GM21576 (cell line): ENCODE measurements around the gene LOXL4.

ENCODE experiments used
- ATAC-seq: cut with Tn5 transposase; IDR thresholded peaks from one replicate; pipeline ENCODE4 v1.9.1; 2021; ENCODE audit warnings: mild to moderate bottlenecking, moderate library complexity; ENCODE audit not compliant: unreplicated experiment

The LOXL4 gene

DNA sequence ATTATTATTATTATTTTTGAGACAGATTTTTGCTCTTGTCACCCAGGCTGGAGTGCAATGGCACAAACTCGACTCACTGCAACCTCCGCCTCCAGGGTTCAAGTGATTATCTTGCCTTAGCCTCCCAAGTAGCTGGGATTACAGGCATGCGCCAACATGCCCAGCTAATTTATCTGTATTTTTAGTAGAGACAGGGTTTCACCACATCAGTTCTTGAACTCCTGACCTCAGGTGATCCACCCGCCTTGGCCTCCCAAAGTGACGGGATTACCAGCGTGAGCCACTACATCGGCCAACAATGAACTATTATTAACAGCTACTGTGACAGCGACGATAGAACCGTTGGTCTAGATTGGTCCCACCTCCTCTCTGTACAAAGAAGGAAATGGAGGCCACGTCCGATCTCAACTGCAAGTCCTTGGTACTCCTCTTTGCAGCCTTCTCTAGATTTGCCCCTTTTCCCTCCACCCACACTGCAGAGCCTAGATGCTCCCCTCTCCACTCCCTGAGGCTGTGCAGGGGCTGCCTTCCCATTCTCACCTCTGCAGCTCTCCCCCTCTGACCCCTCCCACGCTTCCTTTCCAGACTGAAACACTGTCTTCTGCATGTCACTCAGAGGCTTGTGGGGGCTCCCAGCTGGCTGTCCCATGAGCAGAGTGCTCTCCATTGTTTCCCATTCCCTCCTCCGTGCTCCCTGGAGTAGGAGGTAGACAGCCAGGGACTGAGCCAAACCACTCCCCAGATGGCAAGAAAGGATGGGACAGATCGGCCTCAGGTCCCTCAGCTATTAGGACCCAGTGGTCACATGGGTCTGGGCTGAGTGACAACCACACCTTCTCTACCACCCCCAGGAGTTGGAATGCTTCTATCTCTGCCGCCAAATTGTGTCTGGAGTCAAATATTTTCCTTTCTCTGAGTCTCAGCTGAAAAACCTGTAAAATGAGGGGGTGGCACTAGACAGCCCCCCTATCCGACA is 2.3 kb downstream of the LOXL4 start:
- no peak for ATAC-seq

DNA sequence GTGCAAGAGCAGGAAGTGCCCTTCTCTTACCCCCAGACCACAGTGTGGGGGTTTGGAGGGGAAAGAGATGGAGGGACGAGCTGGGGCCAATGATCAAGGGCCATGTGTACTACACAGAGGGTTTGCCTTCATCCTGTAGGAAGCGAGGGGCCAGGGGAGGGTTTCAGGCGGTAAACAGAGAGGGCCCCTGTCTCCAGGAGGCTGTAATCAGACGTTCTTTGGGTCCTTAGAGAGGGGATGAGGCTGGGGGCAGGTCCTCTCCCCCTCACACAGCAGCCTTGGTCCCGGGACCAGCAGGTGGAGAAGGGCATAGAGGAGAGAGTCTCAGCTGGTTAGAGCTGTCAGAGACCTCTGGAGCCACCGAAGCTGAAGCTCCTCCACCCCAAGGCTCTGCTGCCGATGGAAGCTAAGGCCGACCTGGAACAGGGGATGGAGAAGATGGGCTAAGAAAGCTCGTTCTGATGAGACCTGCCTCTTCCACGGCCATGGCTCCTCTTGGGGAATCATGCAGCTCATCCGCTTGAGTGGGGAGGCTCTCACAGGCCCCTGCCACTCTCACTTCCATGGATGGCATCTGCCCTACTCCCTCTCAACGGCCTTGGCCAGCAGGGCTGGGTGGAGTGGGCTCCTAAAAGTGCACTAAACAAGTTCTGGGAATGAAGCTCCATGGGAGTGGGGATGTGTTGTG is 3.5 kb downstream of the LOXL4 start:
- no peak for ATAC-seq

DNA sequence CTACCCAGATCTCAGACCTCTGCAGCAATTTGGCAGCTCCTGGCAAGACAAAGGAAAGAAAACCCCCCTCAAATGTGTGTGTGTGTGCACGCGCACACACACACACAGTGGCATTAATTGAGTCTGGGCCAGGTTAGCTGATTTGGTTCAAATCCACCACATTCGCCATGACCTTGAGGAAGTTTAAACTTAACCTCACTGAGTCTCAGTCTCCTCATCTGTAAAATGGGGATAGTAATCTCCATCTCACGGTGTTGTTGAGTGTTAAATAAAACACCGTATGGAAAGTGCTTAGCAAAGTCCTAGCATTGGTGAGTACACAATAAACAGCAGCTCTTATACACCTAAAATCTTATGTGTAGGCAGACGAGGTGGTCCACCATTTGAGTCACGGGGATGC is 4.9 kb downstream of the LOXL4 start:
- no peak for ATAC-seq

DNA sequence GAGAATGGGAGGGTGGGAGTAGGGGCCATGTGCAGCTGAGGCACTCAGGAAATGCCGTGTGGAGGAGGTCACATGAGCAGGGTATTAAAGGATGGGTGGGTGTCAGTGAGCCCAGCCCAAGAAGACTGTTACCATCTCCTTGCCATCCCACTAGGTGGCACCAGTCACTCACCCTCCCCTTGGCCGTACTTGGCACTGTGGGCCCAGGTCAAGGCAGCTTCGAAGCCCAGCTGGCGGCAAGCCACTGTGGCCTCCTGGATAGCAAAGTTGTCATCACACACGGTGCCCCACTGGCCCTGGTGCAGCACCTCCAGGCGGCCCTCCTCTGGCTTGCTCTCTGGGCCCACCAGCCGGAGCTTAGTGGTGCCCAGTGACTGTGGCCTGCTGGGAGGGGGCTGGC is 5.4 kb downstream of the LOXL4 start:
- ATAC-seq, result no peak

DNA sequence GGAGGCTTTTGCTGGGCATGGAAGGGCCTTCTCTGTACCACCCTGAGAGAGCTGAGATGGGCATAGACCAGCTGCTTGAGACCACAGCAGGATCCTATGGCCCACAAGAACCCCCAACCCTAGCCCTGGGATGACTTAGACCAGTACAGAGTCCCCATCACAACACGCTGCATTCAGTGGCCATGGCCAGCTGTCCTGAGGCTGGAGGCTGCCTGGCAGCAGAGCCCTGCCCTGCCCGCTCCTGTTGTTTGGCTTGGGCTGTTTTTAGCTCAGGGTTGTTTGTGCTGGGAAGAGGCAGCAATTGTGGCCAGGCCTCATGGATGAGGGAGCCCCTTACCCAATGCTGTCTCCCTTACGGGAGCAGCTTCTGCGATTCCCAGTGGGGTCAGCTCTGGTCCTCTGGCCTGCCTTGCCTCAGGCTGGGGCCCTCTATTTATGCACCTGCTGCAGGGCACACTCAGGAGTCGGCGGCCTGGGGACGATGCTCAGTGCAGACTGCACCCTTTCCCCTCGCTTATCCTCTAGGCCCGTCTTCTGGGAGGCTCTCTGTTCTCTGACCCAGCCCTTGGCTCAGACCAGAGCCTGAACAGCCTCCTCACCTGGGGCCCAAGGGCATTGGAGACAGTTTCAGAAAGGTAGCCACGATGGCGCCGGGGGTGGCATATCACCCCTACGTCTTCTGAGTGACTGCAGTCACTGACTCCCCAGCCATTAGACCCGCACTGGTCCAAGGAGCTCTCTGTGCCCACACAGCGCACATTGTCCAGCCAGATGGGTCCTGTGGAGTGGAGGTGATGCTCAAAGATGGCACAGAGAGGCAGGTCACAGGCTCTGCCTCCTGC is 6.3 kb downstream of the LOXL4 start:
- no peak for ATAC-seq

DNA sequence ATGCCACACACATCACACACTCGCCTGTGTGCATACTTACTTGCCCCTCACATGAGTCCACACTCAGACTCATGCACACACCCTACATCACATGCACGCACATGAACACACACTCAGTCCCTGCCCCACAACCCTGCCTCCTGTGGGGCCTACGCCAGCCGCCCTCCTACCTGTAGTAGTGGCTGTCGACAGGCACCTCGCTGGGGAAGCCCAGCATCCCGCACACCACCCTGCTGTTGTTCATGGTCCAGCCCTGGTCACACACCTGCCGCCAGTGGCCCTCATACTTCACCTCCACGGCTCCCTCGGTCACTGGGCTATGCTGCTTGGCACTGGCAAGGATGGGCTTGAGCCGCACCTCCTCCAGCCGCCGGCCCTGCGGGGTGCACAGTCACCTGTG is 7.2 kb downstream of the LOXL4 start:
- no peak for ATAC-seq

DNA sequence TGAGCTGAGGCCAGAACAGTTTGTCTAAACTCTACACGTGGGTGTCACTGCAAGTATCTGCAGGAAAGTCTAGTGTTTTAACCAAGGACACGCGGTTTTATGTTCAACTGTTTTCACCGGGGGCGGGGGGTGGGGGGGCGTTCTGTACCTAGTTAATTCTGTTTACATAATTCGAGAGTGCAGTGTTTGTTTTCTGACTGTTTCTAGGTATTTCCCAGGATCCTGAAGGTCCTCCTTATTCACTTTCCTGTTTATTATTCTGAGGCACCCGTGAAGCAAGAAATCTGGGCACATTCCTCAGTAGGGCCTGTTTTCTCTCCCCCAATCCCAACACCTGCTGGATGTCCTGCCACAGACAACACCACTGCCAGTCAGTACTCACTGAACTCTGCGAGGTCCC is 7.6 kb downstream of the LOXL4 start:
- ATAC-seq, result no peak

DNA sequence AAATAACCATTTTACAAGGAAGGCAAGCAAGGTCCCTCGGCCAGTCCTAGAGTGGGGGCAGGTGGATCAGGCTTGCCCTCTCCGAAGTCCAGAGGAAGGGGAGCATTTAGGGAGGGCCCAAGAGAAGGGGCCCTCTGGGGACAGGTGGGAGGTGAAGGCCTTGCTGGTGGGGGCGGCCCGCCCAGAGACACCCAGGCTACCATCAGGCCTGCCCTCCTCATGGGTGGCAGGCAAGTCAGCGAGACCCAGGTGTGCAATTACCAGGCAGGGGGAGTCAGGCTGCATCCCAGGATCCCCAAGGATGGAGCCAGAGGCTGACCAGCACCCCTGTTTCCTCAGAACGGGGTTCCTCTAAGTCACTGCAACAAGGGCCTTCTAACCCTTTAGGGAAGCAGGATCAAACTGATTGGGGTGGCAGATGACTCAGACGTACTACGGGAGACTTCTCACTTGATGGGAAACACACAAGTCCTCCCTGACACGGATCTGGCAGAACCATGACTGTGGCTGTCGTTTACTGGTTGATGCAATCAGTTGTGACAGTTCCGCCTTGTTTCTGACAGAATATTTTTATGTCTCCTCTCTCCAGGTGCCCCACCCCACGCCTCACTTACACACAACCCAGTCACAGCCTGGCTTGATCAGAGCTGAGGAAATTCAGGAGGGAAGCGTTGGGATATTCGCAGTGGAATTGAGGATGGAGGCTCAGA is 8.2 kb downstream of the LOXL4 start:
- ATAC-seq, result no peak

DNA sequence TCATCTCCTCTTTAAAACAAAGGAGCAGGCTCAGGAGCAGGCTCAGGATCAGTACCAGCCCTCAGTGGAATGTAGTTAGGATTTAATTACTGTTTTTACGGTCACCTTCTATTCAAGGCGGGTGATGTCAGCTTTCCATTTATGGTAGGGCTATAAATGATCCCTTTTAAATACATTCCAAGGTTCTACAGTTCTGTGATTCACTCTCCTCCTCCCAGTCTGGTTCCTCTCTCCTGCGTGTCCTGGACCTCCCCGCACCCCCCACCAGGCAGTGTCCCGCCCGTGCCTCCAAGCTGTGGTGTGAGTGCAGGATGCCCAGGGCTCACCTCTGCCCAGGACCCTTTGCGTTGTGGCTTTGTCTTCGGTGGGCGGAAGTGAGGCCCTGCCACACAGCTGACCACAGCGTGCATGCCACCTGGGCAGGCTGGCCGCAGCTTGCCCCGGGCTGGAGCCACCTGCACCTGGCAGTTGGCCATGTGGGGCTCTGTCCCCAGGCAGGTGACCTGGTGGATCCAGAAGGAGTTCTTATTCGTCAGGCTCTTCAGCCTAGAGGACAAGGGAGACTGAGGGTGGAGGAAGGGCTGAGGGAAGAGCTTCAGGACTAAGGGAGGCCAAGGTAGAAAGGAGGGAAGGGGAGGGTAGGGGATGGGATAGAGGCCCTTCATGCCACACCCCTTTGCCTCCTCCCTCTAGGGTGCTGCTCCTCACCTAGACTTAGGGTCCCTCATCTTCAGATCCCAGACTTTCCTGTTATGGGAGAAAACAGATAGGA is 9.1 kb downstream of the LOXL4 start:
- no peak for ATAC-seq

DNA sequence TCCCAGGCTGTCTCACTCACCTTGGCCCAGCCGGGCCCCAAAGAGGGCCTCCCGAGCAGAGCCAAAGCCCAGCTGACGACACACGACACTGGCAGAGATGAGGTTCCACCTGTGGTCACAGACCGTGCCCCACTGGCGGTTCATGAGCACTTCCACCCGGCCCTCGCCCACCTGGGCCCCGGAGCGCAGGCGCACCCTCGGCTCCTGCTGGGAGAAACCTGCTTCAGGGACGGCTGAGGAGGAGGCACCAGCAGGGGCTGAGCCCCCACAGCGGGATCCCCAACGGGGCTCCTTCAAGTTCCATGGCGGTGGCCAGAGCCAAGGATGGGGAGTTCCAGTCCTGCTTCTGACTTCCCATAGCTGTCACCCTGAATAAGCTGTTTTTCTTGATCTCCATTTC is 10.0 kb downstream of the LOXL4 start:
- ATAC-seq, result no peak

DNA sequence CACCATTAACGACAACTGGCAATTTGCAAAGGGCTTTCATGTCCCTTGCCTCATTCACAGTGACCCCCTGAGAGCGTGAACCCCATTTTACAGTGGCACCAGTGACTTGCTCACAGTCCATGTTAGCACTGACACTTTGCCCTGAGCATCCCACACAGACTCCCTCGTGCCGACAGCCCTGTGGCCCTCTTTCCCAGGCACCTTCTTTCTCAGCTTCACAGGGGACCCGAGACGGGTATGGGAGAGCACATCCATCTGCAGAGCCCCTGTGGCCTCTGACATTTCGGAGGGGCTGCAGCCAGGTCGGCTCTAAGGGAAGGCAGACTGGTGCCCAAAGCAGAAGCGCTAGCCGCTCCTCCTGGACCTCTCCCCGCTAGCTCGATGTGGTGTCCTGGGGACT is 10.8 kb downstream of the LOXL4 start:
- ATAC-seq, result no peak

DNA sequence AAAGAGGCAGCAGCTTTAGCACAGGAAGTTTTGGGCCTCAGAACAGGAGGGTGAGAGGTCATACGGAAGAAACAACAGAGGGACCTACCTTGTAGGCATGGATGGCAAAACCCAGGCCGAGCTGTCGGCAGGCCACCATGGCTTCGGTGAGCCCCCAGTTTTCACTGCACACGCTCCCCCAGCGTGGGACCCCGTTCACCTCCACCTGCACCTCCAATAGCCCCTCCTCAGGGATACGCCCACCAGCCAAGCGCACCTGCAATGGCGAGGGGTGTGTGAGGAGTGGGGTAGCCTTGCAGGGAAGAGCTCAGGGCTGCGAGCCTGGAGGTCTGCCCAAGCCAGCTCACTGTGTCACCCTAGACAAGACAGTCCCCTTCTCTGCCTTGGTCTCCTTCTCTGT is 11.3 kb downstream of the LOXL4 start:
- no peak for ATAC-seq

DNA sequence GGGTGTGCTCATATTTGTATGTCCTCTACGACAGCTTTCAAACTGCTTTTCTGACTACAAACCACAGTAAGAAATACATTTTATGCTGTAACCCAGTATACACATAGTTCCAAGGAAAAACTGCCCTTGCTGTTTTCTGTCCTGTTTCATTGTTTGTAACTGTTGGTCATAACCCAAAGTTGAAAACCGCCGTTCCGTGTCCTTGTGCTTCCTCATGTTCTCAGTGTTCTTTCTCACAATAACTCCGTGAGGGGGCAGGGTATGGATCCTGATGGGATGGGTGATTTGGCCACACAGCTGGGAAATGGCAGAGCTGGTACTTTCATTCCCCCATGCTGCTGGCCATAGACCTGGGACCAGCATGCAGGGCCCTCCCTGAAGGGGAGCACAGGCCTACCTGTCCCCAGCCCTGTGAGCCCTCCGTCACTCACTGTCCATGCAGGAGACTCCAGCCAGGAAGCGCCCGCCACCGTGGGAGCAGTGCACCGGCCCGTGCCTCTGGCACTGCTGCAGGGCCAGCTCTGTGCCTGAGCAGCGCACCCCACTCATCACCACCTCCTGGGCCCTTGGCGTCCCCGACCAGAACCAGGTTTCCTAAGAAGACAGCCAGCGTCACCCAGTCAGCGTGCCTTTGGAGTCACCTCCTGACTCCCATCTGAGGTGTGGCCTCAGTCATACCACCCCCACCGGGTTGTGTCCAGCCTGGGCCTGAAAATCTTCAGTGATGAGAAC is 12.7 kb downstream of the LOXL4 start:
- no peak for ATAC-seq

DNA sequence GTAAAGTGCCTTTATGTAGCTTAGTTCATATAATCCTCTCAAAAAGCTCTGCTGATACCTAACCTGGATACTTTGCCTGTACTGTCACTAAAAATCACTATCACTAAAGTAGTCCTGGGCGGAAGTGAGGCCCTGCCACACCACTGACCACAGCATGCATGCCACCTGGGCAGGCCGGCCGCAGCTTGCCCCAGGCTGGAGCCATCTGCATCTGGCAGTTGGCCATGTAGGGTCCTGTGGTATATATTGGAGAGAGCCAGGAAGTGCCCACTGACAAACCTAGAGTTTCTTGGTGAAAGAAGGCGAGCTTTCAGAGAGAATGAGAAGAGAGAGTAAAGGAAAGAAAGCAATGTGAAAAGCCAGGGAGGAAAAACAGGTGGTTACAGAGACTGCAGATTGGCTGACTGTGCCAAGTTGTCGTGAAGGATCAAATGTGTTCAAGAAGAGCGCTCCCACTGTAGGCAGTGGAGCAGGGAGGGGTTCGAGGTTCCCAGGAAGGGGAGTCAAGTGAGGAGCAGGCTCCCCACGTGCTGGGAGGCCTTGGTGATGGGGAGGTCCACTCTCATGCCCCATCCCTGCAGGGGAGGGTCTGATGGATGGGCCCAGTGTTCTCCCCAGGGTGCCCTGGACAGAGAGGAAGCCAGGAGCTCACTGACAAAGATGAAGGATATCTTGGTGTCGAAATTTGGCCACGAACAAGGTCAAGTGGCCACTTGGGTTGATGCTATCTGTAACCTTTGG is 13.6 kb downstream of the LOXL4 start:
- ATAC-seq, result no peak

DNA sequence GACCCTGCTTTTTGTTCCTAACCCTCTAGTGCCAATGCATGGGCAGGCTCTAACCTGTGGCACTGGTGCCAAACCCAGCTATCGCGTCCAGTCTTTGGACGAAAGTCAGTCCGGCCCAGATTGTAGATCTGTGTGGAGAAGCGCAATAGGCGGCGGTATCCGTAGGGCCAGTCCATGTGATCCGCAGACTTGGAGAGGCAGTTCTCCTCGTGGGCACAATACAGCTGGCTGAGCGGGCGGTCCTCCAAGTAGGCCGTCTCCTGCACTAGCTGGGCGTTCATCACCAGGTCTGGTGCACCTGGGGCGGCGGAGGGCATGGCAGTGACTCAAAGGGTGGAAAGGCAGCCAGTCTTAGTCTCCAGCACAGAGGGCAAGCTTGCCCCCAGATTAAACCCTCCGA is 14.5 kb downstream of the LOXL4 start:
- no peak for ATAC-seq

DNA sequence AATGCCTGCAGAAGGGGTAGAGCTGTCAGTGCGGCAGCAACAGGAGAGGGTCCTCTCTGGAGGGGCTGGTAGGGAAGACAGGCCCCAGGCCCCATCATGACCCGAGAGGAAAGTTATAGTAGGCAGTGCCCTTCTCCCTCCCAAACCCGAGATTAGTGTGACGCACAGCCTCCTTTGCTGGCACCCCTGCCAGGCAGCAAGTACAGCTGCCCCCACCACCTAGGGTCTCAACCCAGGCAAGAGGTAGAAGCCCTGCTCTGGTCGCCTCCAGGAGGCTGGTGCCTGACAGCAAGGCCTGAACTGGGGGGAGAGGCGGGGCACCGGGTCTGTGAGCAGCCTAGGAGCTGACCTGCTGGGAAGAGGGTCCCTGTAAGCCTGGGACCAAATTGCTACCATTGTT is 15.5 kb downstream of the LOXL4 start:
- no peak for ATAC-seq

DNA sequence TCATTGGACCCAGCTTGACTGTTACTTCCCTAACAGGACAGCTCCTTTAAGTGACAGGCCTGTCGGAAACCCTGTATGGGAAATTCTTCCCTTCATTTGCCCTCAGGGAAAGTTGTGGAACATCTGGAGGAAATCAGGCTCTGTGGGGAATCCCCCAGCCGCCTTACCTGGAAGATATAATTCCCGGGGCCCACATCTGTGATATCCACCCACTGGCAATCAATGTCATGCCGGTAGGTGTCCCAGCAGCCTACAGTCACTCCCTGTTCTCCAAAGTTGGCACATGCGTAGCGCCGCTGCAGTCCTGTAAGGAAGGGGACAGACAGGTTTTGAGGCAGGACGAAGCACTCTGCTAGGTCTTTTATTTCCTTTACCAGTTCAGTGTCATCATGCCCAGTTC is 16.6 kb downstream of the LOXL4 start:
- ATAC-seq, result no peak

DNA sequence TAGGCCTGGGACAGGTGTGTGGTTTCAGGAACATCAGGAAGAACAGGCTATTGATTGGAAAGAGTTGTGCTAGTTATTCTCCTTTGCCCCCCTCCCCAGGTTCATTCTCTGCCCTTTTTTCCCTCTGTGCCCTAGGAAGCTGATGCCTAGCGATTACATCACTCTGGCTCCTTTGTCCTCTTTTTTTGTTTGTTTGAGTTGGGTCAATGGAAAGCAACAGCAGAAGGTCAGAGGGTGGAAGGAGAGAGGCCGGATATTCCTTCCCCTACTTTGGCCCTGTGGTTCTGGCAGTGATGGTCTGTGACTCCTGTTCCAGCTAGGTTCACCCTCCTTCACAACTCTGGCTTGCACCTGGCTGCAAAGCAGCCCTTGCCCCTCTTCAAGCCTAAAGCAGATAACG is 18.9 kb downstream of the LOXL4 start:
- no peak for ATAC-seq

DNA sequence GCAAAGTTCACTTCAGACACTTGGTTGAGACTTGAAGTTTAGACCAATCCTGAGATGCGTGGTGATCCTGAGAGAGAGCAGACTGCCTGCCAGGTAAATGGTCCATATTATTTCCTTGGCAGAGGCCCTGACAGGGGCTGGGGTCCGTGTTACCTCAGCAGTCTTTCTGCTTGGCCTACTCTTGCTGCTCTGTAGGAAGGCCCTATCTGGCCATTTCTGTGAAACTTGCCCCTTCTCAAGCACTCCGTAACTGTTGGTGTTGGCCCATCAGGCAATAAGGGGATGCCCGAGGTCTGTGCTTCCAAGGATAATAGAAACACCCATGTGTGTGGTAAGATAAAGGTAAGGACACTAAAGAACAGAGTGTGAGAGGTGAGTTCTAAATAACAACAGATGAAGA is 20.0 kb downstream of the LOXL4 start:
- ATAC-seq, result no peak
